Chondrocyte (in vitro differentiated cells): ENCODE measurements around the gene CBX7. TPM values are rescaled to one million over a fixed set of nuclear protein-coding genes. Genes with fewer than 3 reads are reported as not detected.

ENCODE experiments used
- DNase-seq: peaks from one replicate; pipeline ENCODE4 v3.0.0; 2021; ENCODE audit warnings: mixed read lengths, low spot score
- H3K27ac Mint-ChIP-seq: one replicate; pipeline ENCODE4 v1.8.0; 2021; ENCODE audit warnings: mild to moderate bottlenecking, moderate library complexity, mixed read lengths; ENCODE audit not compliant: unreplicated experiment
- H3K27me3 Mint-ChIP-seq: 2 replicates; pipeline ENCODE4 v1.8.0; 2021; ENCODE audit warnings: low read depth, mixed read lengths
- H3K36me3 Mint-ChIP-seq: 2 replicates; pipeline ENCODE4 v1.8.0; 2021; ENCODE audit warnings: low read depth, mixed read lengths
- H3K4me1 Mint-ChIP-seq: 2 replicates; pipeline ENCODE4 v1.8.0; 2021; ENCODE audit warnings: low read depth, mild to moderate bottlenecking, mixed read lengths
- H3K4me3 Mint-ChIP-seq: one replicate; pipeline ENCODE4 v1.8.0; 2021; ENCODE audit warnings: mild to moderate bottlenecking, moderate library complexity, mixed read lengths; ENCODE audit not compliant: unreplicated experiment
- H3K9me3 Mint-ChIP-seq: 2 replicates; pipeline ENCODE4 v1.8.0; 2021; ENCODE audit warnings: low read depth, mixed read lengths
- total RNA-seq: library from RNA; stranded (reverse); gene quantifications from 3 replicates; pipeline ENCODE4 v1.2.1, GENCODE V29; 2021
- TF ChIP-seq, protein P1 (sequence below): fragments of 200-600 bp; sonication (generic); IDR thresholded peaks from 2 replicates; pipeline ENCODE4 v1.5.0; 2021; ENCODE audit warnings: antibody characterized with exemption, mild to moderate bottlenecking, moderate library complexity

The CBX7 gene
- total RNA-seq, 1 donor from 2014 or later: 4.7 TPM

DNA sequence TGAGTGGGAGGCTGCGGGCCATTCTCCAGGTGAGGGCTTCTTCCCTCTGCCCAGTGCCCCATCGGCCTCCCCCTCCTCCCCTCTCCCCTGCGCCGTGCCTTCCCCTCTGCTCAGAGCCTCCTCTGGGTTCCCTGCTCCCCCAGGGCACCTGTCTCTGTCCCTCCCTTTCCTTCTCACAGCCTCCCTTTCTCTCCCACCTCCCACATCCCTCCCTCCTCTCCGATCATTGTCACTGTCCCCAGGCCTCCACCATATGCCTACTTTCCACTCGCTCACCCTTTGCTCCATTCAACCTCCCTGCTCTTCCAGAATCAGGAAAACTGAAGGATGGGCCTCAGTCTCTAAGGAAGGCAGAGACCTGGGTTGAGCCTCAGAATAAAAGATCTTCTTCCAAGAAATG is 65.4 kb downstream of the CBX7 start:
- TF ChIP-seq, protein P1, sequence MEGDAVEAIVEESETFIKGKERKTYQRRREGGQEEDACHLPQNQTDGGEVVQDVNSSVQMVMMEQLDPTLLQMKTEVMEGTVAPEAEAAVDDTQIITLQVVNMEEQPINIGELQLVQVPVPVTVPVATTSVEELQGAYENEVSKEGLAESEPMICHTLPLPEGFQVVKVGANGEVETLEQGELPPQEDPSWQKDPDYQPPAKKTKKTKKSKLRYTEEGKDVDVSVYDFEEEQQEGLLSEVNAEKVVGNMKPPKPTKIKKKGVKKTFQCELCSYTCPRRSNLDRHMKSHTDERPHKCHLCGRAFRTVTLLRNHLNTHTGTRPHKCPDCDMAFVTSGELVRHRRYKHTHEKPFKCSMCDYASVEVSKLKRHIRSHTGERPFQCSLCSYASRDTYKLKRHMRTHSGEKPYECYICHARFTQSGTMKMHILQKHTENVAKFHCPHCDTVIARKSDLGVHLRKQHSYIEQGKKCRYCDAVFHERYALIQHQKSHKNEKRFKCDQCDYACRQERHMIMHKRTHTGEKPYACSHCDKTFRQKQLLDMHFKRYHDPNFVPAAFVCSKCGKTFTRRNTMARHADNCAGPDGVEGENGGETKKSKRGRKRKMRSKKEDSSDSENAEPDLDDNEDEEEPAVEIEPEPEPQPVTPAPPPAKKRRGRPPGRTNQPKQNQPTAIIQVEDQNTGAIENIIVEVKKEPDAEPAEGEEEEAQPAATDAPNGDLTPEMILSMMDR: no peak
- H3K27ac Mint-ChIP-seq: no peak overlapping the region
- H3K4me3 Mint-ChIP-seq: no peak overlapping the region
- H3K9me3 Mint-ChIP-seq: no peaks in the 10 kb centered on the region
- peaks cover 12% of the 10 kb centered on the region for H3K27me3 Mint-ChIP-seq
- no peaks in the 10 kb centered on the region for H3K36me3 Mint-ChIP-seq
- DNase-seq: no peak
- no peaks in the 10 kb centered on the region for H3K4me1 Mint-ChIP-seq

- no peak for DNase-seq
- H3K4me3 Mint-ChIP-seq: no peak overlapping the region
- H3K27me3 Mint-ChIP-seq: peaks cover 4% of the 10 kb centered on the region
- no peaks in the 10 kb centered on the region for H3K36me3 Mint-ChIP-seq
- H3K4me1 Mint-ChIP-seq: no peaks in the 10 kb centered on the region
- no peaks in the 10 kb centered on the region for H3K9me3 Mint-ChIP-seq
- no peak overlapping the region for H3K27ac Mint-ChIP-seq
- TF ChIP-seq, protein P1: no peak
Measured at GRCh38 chr22:39084666-39085065, 67.8 kb downstream of the CBX7 start.

- TF ChIP-seq, protein P1: no peak
- H3K27me3 Mint-ChIP-seq: peaks cover 4% of the 10 kb centered on the region
- no peaks in the 10 kb centered on the region for H3K4me1 Mint-ChIP-seq
- no peaks in the 10 kb centered on the region for H3K36me3 Mint-ChIP-seq
- H3K9me3 Mint-ChIP-seq: no peaks in the 10 kb centered on the region
- H3K4me3 Mint-ChIP-seq: no peak overlapping the region
- H3K27ac Mint-ChIP-seq: no peak overlapping the region
- DNase-seq: no peak
Measured at GRCh38 chr22:39083212-39084165, 69.0 kb downstream of the CBX7 start.

- DNase-seq: no peak
- H3K4me1 Mint-ChIP-seq: peaks cover 3% of the 10 kb centered on the region
- H3K4me3 Mint-ChIP-seq: no peak overlapping the region
- peaks cover 4% of the 10 kb centered on the region for H3K27me3 Mint-ChIP-seq
- no peak overlapping the region for H3K27ac Mint-ChIP-seq
- no peaks in the 10 kb centered on the region for H3K36me3 Mint-ChIP-seq
- TF ChIP-seq, protein P1: no peak
- no peaks in the 10 kb centered on the region for H3K9me3 Mint-ChIP-seq
Measured at GRCh38 chr22:39081598-39081997, 70.9 kb downstream of the CBX7 start.

DNA sequence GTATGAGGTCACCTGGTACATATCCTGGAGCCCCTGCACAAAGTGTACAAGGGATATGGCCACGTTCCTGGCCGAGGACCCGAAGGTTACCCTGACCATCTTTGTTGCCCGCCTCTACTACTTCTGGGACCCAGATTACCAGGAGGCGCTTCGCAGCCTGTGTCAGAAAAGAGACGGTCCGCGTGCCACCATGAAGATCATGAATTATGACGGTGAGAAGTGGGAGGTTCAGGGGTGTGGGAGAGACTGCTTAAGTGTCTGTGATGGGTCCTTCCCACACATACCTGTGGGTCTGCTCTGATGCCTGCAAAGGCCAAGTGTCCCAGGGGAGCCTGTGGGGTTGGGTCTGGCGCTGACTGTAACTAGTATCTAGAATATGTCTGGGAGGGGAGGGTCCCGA is 71.5 kb downstream of the CBX7 start:
- DNase-seq: no peak
- TF ChIP-seq, protein P1: no peak
- peaks cover 2% of the 10 kb centered on the region for H3K27me3 Mint-ChIP-seq
- H3K4me1 Mint-ChIP-seq: peaks cover 3% of the 10 kb centered on the region
- no peaks in the 10 kb centered on the region for H3K9me3 Mint-ChIP-seq
- no peak overlapping the region for H3K27ac Mint-ChIP-seq
- no peaks in the 10 kb centered on the region for H3K36me3 Mint-ChIP-seq
- no peak overlapping the region for H3K4me3 Mint-ChIP-seq

Other genes with a start within 250 kb of the CBX7 start
- not detected in 3 replicates for gene APOBEC3A, start 195.1 kb downstream of the CBX7 start, total RNA-seq
- 1.5 to 2.9 TPM (median 2.4 TPM) in 3 replicates for gene APOBEC3B, start 170.3 kb downstream of the CBX7 start, total RNA-seq
- gene APOBEC3C, start 138.4 kb downstream of the CBX7 start, total RNA-seq: 17.2 to 22.3 TPM (median 21.3 TPM) in 3 replicates
- 0.37 to 0.79 TPM (median 0.44 TPM) in 3 replicates for gene APOBEC3D, start 131.6 kb downstream of the CBX7 start, total RNA-seq
- 5.3 to 8.3 TPM (median 6.5 TPM) in 3 replicates for gene APOBEC3F, start 111.8 kb downstream of the CBX7 start, total RNA-seq
- gene APOBEC3G, start 75.4 kb downstream of the CBX7 start, total RNA-seq: 0.56 to 0.94 TPM (median 0.87 TPM) in 3 replicates
- gene APOBEC3H, start 55.4 kb downstream of the CBX7 start, total RNA-seq: not detected in 3 replicates
- 10.5 to 16.9 TPM (median 16.5 TPM) in 3 replicates for gene PDGFB, start 92.3 kb upstream of the CBX7 start, total RNA-seq
- 1,302 to 1,415 TPM (median 1,326 TPM) in 3 replicates for gene RPL3, start 166.9 kb upstream of the CBX7 start, total RNA-seq
- 15.0 to 18.4 TPM (median 16.5 TPM) in 3 replicates for gene SYNGR1, start 197.3 kb upstream of the CBX7 start, total RNA-seq
- 17.1 to 24.5 TPM (median 21.3 TPM) in 3 replicates for gene TAB1, start 247.1 kb upstream of the CBX7 start, total RNA-seq